GM12864 (cell line): ENCODE results near the gene GMDS.
A peak's percentile ranks its signal among the peaks of the same experiment; 100 is the strongest.

ENCODE experiments used
- DNase-seq: peaks from one replicate; pipeline ENCODE4 v3.0.0-alpha.2; 2011; ENCODE audit warnings: low read depth
- H3K4me3 ChIP-seq: 2 replicates; pipeline ENCODE4 v1.5.1; 2011; ENCODE audit warnings: mild to moderate bottlenecking, low read depth, low read length, control low read depth
- TF ChIP-seq, protein P1 (sequence below): IDR thresholded peaks from 2 replicates; pipeline ENCODE4 v1.5.1; 2011; ENCODE audit warnings: low read depth, mild to moderate bottlenecking, moderate library complexity, low read length, control low read depth, inconsistent platforms; ENCODE audit errors: missing control alignments

The GMDS gene

DNA sequence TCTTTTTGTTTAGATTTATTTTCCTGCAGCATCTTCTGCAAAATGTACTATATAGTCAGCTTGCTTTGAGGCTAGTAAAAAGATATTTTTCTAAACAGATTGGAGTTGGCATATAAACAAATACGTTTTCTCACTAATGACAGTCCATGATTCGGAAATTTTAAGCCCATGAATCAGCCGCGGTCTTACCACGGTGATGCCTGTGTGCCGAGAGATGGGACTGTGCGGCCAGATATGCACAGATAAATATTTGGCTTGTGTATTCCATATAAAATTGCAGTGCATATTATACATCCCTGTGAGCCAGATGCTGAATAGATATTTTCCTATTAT lies 632.5 kb downstream of the GMDS start:
- TF ChIP-seq, protein P1, sequence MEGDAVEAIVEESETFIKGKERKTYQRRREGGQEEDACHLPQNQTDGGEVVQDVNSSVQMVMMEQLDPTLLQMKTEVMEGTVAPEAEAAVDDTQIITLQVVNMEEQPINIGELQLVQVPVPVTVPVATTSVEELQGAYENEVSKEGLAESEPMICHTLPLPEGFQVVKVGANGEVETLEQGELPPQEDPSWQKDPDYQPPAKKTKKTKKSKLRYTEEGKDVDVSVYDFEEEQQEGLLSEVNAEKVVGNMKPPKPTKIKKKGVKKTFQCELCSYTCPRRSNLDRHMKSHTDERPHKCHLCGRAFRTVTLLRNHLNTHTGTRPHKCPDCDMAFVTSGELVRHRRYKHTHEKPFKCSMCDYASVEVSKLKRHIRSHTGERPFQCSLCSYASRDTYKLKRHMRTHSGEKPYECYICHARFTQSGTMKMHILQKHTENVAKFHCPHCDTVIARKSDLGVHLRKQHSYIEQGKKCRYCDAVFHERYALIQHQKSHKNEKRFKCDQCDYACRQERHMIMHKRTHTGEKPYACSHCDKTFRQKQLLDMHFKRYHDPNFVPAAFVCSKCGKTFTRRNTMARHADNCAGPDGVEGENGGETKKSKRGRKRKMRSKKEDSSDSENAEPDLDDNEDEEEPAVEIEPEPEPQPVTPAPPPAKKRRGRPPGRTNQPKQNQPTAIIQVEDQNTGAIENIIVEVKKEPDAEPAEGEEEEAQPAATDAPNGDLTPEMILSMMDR, result no peak
- no peak for DNase-seq
- no peak overlapping the region for H3K4me3 ChIP-seq

DNA sequence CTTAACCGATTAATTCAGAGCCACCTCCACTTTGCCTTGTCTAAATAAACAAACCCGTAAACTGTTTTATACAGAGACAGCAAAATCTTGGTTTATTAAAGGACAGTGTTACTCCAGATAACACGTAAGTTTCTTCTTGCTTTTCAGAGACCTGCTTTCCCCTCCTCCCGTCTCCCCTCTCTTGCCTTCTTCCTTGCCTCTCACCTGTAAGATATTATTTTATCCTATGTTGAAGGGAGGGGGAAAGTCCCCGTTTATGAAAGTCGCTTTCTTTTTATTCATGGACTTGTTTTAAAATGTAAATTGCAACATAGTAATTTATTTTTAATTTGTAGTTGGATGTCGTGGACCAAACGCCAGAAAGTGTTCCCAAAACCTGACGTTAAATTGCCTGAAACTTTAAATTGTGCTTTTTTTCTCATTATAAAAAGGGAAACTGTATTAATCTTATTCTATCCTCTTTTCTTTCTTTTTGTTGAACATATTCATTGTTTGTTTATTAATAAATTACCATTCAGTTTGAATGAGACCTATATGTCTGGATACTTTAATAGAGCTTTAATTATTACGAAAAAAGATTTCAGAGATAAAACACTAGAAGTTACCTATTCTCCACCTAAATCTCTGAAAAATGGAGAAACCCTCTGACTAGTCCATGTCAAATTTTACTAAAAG lies 633.0 kb downstream of the GMDS start:
- no peak for DNase-seq
- peak overlapping the region; percentile 52; the same call in 1 of the 2 replicates for H3K4me3 ChIP-seq
- TF ChIP-seq, protein P1, result no peak

DNA sequence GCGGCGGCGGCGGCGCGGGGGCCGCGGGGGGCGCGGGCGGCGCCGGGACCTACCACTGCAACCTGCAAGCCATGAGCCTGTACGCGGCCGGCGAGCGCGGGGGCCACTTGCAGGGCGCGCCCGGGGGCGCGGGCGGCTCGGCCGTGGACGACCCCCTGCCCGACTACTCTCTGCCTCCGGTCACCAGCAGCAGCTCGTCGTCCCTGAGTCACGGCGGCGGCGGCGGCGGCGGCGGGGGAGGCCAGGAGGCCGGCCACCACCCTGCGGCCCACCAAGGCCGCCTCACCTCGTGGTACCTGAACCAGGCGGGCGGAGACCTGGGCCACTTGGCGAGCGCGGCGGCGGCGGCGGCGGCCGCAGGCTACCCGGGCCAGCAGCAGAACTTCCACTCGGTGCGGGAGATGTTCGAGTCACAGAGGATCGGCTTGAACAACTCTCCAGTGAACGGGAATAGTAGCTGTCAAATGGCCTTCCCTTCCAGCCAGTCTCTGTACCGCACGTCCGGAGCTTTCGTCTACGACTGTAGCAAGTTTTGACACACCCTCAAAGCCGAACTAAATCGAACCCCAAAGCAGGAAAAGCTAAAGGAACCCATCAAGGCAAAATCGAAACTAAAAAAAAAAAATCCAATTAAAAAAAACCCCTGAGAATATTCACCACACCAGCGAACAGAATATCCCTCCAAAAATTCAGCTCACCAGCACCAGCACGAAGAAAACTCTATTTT lies 633.7 kb downstream of the GMDS start:
- DNase-seq, result no peak
- H3K4me3 ChIP-seq, result peak overlapping the region; percentile 52
- TF ChIP-seq, protein P1, result no peak

DNA sequence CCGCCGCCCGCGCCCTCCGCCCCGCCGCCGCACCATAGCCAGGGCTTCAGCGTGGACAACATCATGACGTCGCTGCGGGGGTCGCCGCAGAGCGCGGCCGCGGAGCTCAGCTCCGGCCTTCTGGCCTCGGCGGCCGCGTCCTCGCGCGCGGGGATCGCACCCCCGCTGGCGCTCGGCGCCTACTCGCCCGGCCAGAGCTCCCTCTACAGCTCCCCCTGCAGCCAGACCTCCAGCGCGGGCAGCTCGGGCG lies 634.2 kb downstream of the GMDS start:
- DNase-seq, result no peak
- TF ChIP-seq, protein P1, result peak; percentile 12
- peak overlapping the region; percentile 52; the same call in 1 of the 2 replicates for H3K4me3 ChIP-seq

DNA sequence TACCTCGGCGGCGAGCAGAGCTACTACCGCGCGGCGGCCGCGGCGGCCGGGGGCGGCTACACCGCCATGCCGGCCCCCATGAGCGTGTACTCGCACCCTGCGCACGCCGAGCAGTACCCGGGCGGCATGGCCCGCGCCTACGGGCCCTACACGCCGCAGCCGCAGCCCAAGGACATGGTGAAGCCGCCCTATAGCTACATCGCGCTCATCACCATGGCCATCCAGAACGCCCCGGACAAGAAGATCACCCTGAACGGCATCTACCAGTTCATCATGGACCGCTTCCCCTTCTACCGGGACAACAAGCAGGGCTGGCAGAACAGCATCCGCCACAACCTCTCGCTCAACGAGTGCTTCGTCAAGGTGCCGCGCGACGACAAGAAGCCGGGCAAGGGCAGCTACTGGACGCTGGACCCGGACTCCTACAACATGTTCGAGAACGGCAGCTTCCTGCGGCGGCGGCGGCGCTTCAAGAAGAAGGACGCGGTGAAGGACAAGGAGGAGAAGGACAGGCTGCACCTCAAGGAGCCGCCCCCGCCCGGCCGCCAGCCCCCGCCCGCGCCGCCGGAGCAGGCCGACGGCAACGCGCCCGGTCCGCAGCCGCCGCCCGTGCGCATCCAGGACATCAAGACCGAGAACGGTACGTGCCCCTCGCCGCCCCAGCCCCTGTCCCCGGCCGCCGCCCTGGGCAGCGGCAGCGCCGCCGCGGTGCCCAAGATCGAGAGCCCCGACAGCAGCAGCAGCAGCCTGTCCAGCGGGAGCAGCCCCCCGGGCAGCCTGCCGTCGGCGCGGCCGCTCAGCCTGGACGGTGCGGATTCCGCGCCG lies 634.7 kb downstream of the GMDS start:
- TF ChIP-seq, protein P1, result no peak
- no peak for DNase-seq
- peak overlapping the region; percentile 68 for H3K4me3 ChIP-seq

DNA sequence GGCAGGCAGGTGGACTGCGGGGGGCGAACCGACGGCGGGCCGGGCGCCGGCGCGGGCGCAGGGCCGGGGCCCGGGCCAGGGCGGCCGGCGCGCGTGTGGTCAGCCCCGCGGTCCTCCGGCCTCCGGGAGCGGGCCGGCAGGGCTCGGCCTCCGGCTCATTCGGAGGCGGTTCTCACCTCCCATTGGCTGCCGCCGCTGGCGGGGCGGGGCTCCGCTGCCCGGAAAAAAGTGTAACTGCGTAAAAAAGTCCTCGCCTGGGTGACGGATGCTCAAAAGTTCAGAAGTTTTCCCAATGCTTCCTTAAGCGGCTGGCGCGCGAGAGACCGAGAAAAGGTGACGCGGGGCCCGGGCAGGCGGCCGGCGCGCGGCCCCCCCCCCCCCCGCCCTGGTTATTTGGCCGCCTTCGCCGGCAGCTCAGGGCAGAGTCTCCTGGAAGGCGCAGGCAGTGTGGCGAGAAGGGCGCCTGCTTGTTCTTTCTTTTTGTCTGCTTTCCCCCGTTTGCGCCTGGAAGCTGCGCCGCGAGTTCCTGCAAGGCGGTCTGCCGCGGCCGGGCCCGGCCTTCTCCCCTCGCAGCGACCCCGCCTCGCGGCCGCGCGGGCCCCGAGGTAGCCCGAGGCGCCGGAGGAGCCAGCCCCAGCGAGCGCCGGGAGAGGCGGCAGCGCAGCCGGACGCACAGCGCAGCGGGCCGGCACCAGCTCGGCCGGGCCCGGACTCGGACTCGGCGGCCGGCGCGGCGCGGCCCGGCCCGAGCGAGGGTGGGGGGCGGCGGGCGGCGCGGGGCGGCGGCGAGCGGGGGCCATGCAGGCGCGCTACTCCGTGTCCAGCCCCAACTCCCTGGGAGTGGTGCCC lies 635.5 kb downstream of the GMDS start, which contains the start of gene FOXC1:
FOXC1 (plus strand) TSS at position 268 of the 849 bp plus-strand sequence; CDS start at position 799, 531 bp downstream.
- H3K4me3 ChIP-seq, result peak within 1 kb of the TSS; percentile 68
- DNase-seq, result peak; percentile 22
- TF ChIP-seq, protein P1, result no peak
